ENCODE data around the gene CHD5. TPM values are rescaled to one million over a fixed set of nuclear protein-coding genes. Genes with fewer than 3 reads are reported as not detected.

The CHD5 gene
- total and polyA plus RNA-seq, 2 of the 4 experiments (the other 2 are of a cell fraction): under 0.01 to 0.09 TPM

DNA sequence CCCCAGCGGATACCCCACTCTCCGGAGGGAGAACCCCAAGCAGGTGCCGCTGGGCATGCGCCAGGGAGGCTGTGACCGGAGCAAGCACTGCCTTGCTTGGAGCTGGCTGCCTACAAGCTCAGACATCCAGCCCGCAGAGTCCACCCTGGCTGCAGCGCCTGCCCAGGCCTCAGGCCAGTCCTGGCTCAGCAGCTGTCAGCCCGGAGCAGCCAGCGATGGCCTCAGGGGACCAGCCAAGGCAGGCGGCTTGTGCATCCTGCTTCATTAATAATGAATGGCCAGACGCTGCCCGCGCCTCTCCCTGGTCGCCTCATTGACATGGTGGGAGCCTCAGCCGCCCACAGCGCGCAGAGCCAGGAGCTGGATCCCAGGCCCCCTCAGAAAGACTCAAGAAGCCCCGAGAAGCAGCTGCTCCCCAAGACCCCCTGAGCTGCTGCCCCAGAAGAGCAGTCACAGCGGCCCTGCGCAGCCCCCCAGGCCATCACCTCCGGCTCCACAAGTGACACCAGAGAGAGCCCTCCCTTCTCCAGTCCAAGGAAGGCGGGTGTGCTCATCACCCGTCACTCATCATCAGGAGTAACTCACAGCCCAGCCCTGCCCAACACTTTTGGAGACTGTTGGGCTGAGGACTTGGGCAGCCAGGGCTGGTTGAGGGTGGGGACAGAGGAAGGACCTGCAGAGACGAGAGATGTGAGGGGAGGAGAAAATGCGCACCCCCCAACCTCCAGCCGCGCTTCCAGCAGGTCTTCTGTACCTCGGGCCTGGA is 114.8 kb downstream of the CHD5 start:
- ChIA-PET CTCF (no interaction called here), POLR2A (ENCODE audit: unreplicated experiment) (no interaction called here)
- Histone ChIP-seq H3K4me2 (ENCODE audit: low read depth, low read length) (no peak overlapping the region), H2AK9ac (replicated peaks; ENCODE audit: low read depth, low read length, poor library complexity) (no peak overlapping the region), H2BK5ac (ENCODE audit: low read depth, low read length, poor library complexity, severe bottlenecking) (no peak overlapping the region), H2AK5ac (ENCODE audit: low read depth, low read length) (no peak overlapping the region), H3K4me3 (ENCODE audit: insufficient read depth, low read depth, low read length) (no peak overlapping the region), H4K20me1 (ENCODE audit: insufficient read depth, low read length) (no peaks in the 10 kb centered on the region), H2BK15ac (ENCODE audit: low read depth, low read length) (no peak overlapping the region), H3K36me3 (ENCODE audit: control insufficient read depth, insufficient read depth, low read length) (no peaks in the 10 kb centered on the region), H3K27me3 (ENCODE audit: control insufficient read depth, insufficient read depth, low read length) (peaks cover 10% of the 10 kb centered on the region; the same call in 1 of the 2 replicates), H3K79me1 (ENCODE audit: low read depth in 1 of 2, low read length in 2 of 2) (no peaks in the 10 kb centered on the region), H3K4me1 (ENCODE audit: control insufficient read depth, insufficient read depth, low read length) (no peaks in the 10 kb centered on the region), H3K27ac (ENCODE audit: insufficient read depth, low read length) (no peak overlapping the region), H3K56ac (ENCODE audit: extremely low read depth, insufficient read depth, low read length) (no peak overlapping the region), H3K18ac (ENCODE audit: low read depth, low read length) (no peak overlapping the region), H3K23ac (ENCODE audit: low read depth, low read length) (no peak overlapping the region), H2AFZ (replicated peaks; ENCODE audit: low read length, poor library complexity) (no peak overlapping the region), H2BK20ac (ENCODE audit: low read depth, low read length) (no peak overlapping the region), H3K9ac (ENCODE audit: low read depth, low read length) (no peak overlapping the region), H3K9me1 (ENCODE audit: insufficient read depth, low read length) (no peaks in the 10 kb centered on the region), H3K4ac (ENCODE audit: low read depth, low read length) (no peak overlapping the region), H4K91ac (ENCODE audit: insufficient read depth, low read depth, low read length) (no peak overlapping the region), H2BK120ac (ENCODE audit: low read depth, low read length) (no peak overlapping the region), H3K14ac (replicated peaks; ENCODE audit: low read depth, low read length) (no peak overlapping the region), H4K8ac (ENCODE audit: low read depth in 2 of 2, low read length in 2 of 2) (no peak overlapping the region), H3K9me3 (ENCODE audit: control insufficient read depth, insufficient read depth, low read length) (no peaks in the 10 kb centered on the region), H4K5ac (ENCODE audit: low read depth, low read length) (no peak overlapping the region)
- WGBS, 2 experiments (ENCODE audit: extremely low coverage in 2 of 2, insufficient read length in 1 of 2): 55% methylated on average over 13 of the region's 28 CpGs; no CpG with 5 or more reads in 1 of the 2 experiments
- dilution Hi-C loops (cut with HindIII; ENCODE audit: low sequenced_read_pairs, unreplicated experiment): no loop called here
- no peak for TF ChIP-seq POLR2A (IDR thresholded peaks at IDR 0.05; ENCODE audit: low read depth, low read length)
- no peak for TF ChIP-seq RCOR1 (IDR thresholded peaks at IDR 0.05; ENCODE audit: insufficient replicate concordance, low read length)
- no peak for TF ChIP-seq CHD1 (IDR thresholded peaks at IDR 0.05; ENCODE audit: low read depth, low read length)
- TF ChIP-seq, protein P1, sequence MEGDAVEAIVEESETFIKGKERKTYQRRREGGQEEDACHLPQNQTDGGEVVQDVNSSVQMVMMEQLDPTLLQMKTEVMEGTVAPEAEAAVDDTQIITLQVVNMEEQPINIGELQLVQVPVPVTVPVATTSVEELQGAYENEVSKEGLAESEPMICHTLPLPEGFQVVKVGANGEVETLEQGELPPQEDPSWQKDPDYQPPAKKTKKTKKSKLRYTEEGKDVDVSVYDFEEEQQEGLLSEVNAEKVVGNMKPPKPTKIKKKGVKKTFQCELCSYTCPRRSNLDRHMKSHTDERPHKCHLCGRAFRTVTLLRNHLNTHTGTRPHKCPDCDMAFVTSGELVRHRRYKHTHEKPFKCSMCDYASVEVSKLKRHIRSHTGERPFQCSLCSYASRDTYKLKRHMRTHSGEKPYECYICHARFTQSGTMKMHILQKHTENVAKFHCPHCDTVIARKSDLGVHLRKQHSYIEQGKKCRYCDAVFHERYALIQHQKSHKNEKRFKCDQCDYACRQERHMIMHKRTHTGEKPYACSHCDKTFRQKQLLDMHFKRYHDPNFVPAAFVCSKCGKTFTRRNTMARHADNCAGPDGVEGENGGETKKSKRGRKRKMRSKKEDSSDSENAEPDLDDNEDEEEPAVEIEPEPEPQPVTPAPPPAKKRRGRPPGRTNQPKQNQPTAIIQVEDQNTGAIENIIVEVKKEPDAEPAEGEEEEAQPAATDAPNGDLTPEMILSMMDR (conservative IDR thresholded peaks at IDR 0.05; ENCODE audit: low read depth, low read length): no peak
- TF ChIP-seq SMC3 (IDR thresholded peaks at IDR 0.05; ENCODE audit: low read depth, low read length): no peak
- no peak for TF ChIP-seq MAZ (IDR thresholded peaks at IDR 0.05; ENCODE audit: borderline replicate concordance, low read depth, low read length)
- no peak for TF ChIP-seq MAFK (IDR thresholded peaks at IDR 0.05; ENCODE audit: low read depth, low read length)
- TF ChIP-seq CEBPB (IDR thresholded peaks at IDR 0.05; ENCODE audit: low read depth, low read length): no peak
- TF ChIP-seq, protein P2, sequence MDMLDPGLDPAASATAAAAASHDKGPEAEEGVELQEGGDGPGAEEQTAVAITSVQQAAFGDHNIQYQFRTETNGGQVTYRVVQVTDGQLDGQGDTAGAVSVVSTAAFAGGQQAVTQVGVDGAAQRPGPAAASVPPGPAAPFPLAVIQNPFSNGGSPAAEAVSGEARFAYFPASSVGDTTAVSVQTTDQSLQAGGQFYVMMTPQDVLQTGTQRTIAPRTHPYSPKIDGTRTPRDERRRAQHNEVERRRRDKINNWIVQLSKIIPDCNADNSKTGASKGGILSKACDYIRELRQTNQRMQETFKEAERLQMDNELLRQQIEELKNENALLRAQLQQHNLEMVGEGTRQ (IDR thresholded peaks at IDR 0.05; ENCODE audit: low read depth, low read length): no peak
- TF ChIP-seq RAD21 (IDR thresholded peaks at IDR 0.05; ENCODE audit: low read length): no peak
- TF ChIP-seq NFE2L2 (IDR thresholded peaks at IDR 0.05; ENCODE audit: low read depth, low read length): no peak
- no peak for TF ChIP-seq FOS (IDR thresholded peaks at IDR 0.05; ENCODE audit: low read depth, low read length)
- TF ChIP-seq, protein P3, sequence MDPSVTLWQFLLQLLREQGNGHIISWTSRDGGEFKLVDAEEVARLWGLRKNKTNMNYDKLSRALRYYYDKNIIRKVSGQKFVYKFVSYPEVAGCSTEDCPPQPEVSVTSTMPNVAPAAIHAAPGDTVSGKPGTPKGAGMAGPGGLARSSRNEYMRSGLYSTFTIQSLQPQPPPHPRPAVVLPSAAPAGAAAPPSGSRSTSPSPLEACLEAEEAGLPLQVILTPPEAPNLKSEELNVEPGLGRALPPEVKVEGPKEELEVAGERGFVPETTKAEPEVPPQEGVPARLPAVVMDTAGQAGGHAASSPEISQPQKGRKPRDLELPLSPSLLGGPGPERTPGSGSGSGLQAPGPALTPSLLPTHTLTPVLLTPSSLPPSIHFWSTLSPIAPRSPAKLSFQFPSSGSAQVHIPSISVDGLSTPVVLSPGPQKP (IDR thresholded peaks at IDR 0.05; ENCODE audit: borderline replicate concordance, low read depth, low read length): no peak
- TF ChIP-seq BHLHE40 (IDR thresholded peaks at IDR 0.05; ENCODE audit: low read depth, low read length): no peak
- no peak for TF ChIP-seq RFX5 (IDR thresholded peaks at IDR 0.05; ENCODE audit: low read depth, low read length)
- intact Hi-C loops (cut with micrococcal nuclease): no loop called here
- in situ Hi-C loops (cut with MboI; ENCODE audit: low sequenced_read_pairs): no loop called here
- no peak for DNase-seq
- no TSS peak for BruUV-seq (replicated peaks)
- ATAC-seq (ENCODE audit: low read depth): no peak

All from IMR-90 (cell line).